ENCODE results near the gene CAND1. TPM values are rescaled to one million over a fixed set of nuclear protein-coding genes. Genes with fewer than 3 reads are reported as not detected.

CAND1 gene
- total RNA-seq, 1 experiment from 2014 or later = 236 TPM

DNA sequence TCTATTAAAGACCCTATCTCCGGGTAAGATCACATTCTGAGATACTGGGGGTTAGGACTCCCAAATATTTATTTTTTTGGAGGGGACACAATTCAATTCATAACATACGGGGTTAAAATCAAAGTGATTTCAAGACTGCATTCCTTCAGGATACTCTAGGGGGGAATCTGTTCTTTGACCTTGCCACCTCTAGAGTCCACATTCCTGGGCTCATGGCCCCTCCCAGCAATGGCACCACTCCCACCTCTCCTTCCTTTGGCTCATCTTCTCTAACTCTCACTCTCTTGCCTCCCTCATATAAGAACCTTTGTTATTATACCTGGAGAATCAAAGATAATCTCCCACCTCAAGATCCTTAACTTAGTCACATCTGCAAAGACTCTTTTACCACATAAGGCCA is 79.5 kb downstream of the CAND1 start:
- H3K27me3 Mint-ChIP-seq (ENCODE audit: low read depth) = no peaks in the 10 kb centered on the region
- DNase-seq (ENCODE audit: low spot score) (no peak), ATAC-seq (peak; percentile 65)
- no peak overlapping the region for H3K4me3 Mint-ChIP-seq
- H3K36me3 Mint-ChIP-seq = peaks cover 3% of the 10 kb centered on the region
- H3K4me1 Mint-ChIP-seq = no peaks in the 10 kb centered on the region; the same call in 1 of the 2 replicates
- ChIA-PET POLR2A (no interaction called here), CTCF (no interaction called here)
- no peak for TF ChIP-seq ATF6 (CRISPR knock-in tag; IDR thresholded peaks at IDR 0.05)
- no peak for TF ChIP-seq ZNF396 (CRISPR knock-in tag; IDR thresholded peaks at IDR 0.05; ENCODE audit: borderline replicate concordance)
- TF ChIP-seq, protein P1, sequence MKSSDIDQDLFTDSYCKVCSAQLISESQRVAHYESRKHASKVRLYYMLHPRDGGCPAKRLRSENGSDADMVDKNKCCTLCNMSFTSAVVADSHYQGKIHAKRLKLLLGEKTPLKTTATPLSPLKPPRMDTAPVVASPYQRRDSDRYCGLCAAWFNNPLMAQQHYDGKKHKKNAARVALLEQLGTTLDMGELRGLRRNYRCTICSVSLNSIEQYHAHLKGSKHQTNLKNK (CRISPR knock-in tag; IDR thresholded peaks at IDR 0.05) = no peak
- TF ChIP-seq, protein P2, sequence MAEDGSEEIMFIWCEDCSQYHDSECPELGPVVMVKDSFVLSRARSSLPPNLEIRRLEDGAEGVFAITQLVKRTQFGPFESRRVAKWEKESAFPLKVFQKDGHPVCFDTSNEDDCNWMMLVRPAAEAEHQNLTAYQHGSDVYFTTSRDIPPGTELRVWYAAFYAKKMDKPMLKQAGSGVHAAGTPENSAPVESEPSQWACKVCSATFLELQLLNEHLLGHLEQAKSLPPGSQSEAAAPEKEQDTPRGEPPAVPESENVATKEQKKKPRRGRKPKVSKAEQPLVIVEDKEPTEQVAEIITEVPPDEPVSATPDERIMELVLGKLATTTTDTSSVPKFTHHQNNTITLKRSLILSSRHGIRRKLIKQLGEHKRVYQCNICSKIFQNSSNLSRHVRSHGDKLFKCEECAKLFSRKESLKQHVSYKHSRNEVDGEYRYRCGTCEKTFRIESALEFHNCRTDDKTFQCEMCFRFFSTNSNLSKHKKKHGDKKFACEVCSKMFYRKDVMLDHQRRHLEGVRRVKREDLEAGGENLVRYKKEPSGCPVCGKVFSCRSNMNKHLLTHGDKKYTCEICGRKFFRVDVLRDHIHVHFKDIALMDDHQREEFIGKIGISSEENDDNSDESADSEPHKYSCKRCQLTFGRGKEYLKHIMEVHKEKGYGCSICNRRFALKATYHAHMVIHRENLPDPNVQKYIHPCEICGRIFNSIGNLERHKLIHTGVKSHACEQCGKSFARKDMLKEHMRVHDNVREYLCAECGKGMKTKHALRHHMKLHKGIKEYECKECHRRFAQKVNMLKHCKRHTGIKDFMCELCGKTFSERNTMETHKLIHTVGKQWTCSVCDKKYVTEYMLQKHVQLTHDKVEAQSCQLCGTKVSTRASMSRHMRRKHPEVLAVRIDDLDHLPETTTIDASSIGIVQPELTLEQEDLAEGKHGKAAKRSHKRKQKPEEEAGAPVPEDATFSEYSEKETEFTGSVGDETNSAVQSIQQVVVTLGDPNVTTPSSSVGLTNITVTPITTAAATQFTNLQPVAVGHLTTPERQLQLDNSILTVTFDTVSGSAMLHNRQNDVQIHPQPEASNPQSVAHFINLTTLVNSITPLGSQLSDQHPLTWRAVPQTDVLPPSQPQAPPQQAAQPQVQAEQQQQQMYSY (CRISPR knock-in tag; IDR thresholded peaks at IDR 0.05) = no peak
- no peak for TF ChIP-seq TEAD1 (CRISPR knock-in tag; IDR thresholded peaks at IDR 0.05)
- TF ChIP-seq GABPB1 (CRISPR knock-in tag; IDR thresholded peaks at IDR 0.05) = no peak
- no peak for TF ChIP-seq ESRRA (CRISPR knock-in tag; IDR thresholded peaks at IDR 0.05; ENCODE audit: borderline replicate concordance)
- no peak for TF ChIP-seq ZBTB21 (CRISPR knock-in tag; IDR thresholded peaks at IDR 0.05; ENCODE audit: borderline replicate concordance)
- TF ChIP-seq ZNF423 (CRISPR knock-in tag; IDR thresholded peaks at IDR 0.05) = no peak
- TF ChIP-seq, protein P3, sequence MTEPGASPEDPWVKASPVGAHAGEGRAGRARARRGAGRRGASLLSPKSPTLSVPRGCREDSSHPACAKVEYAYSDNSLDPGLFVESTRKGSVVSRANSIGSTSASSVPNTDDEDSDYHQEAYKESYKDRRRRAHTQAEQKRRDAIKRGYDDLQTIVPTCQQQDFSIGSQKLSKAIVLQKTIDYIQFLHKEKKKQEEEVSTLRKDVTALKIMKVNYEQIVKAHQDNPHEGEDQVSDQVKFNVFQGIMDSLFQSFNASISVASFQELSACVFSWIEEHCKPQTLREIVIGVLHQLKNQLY (CRISPR knock-in tag; IDR thresholded peaks at IDR 0.05) = no peak
- TF ChIP-seq, protein P4, sequence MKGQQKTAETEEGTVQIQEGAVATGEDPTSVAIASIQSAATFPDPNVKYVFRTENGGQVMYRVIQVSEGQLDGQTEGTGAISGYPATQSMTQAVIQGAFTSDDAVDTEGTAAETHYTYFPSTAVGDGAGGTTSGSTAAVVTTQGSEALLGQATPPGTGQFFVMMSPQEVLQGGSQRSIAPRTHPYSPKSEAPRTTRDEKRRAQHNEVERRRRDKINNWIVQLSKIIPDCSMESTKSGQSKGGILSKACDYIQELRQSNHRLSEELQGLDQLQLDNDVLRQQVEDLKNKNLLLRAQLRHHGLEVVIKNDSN (CRISPR knock-in tag; IDR thresholded peaks at IDR 0.05) = no peak
- TF ChIP-seq, protein P5, sequence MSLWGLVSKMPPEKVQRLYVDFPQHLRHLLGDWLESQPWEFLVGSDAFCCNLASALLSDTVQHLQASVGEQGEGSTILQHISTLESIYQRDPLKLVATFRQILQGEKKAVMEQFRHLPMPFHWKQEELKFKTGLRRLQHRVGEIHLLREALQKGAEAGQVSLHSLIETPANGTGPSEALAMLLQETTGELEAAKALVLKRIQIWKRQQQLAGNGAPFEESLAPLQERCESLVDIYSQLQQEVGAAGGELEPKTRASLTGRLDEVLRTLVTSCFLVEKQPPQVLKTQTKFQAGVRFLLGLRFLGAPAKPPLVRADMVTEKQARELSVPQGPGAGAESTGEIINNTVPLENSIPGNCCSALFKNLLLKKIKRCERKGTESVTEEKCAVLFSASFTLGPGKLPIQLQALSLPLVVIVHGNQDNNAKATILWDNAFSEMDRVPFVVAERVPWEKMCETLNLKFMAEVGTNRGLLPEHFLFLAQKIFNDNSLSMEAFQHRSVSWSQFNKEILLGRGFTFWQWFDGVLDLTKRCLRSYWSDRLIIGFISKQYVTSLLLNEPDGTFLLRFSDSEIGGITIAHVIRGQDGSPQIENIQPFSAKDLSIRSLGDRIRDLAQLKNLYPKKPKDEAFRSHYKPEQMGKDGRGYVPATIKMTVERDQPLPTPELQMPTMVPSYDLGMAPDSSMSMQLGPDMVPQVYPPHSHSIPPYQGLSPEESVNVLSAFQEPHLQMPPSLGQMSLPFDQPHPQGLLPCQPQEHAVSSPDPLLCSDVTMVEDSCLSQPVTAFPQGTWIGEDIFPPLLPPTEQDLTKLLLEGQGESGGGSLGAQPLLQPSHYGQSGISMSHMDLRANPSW (CRISPR knock-in tag; conservative IDR thresholded peaks at IDR 0.05; ENCODE audit: low read depth) = no peak
- TF ChIP-seq, protein P6, sequence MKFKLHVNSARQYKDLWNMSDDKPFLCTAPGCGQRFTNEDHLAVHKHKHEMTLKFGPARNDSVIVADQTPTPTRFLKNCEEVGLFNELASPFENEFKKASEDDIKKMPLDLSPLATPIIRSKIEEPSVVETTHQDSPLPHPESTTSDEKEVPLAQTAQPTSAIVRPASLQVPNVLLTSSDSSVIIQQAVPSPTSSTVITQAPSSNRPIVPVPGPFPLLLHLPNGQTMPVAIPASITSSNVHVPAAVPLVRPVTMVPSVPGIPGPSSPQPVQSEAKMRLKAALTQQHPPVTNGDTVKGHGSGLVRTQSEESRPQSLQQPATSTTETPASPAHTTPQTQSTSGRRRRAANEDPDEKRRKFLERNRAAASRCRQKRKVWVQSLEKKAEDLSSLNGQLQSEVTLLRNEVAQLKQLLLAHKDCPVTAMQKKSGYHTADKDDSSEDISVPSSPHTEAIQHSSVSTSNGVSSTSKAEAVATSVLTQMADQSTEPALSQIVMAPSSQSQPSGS (CRISPR knock-in tag; IDR thresholded peaks at IDR 0.05; ENCODE audit: borderline replicate concordance, low read depth) = no peak
- TF ChIP-seq TP53 (CRISPR knock-in tag; IDR thresholded peaks at IDR 0.05) = no peak
- TF ChIP-seq HMGA2 (CRISPR knock-in tag; IDR thresholded peaks at IDR 0.05) = no peak
- H3K27ac Mint-ChIP-seq = no peak overlapping the region
- peaks cover 29% of the 10 kb centered on the region for H3K9me3 Mint-ChIP-seq

Data from WTC11 (cell line).